ENCODE measurements around the gene SLC7A4. TPM values are rescaled to one million over a fixed set of nuclear protein-coding genes. Genes with fewer than 3 reads are reported as not detected.

SLC7A4 gene
- total RNA-seq, 1 donor from 2014 or later: 1.5 TPM

GRCh38 chr22:20990184-20991180 lies 41.9 kb downstream of the SLC7A4 start:
- H3K27me3 ChIP-seq: no peaks in the 10 kb centered on the region
- H3K9me3 ChIP-seq: no peaks in the 10 kb centered on the region
- no peak overlapping the region for H3K4me3 ChIP-seq
- no peak for TF ChIP-seq CTCF (IDR thresholded peaks at IDR 0.05)
- no peaks in the 10 kb centered on the region for H3K4me1 ChIP-seq
- peaks cover 44% of the 10 kb centered on the region for H3K36me3 ChIP-seq
- H3K27ac ChIP-seq: no peak overlapping the region
- intact Hi-C loops (cut with DNase I): no loop called here
- ATAC-seq (no peak), DNase-seq (no peak)

- intact Hi-C loops (cut with DNase I): no loop called here
- ATAC-seq: no peak
- TF ChIP-seq CTCF (IDR thresholded peaks at IDR 0.05): no peak
- H3K27me3 ChIP-seq: no peaks in the 10 kb centered on the region
- no peak overlapping the region for H3K4me3 ChIP-seq
- no peak overlapping the region for H3K27ac ChIP-seq
- no peak for DNase-seq
- no peaks in the 10 kb centered on the region for H3K9me3 ChIP-seq
- H3K4me1 ChIP-seq: no peaks in the 10 kb centered on the region
- H3K36me3 ChIP-seq: peaks cover 44% of the 10 kb centered on the region
These were observed 42.8 kb downstream of the SLC7A4 start for GRCh38 chr22:20989323-20990138.

- no peak for TF ChIP-seq CTCF (IDR thresholded peaks at IDR 0.05)
- H3K4me1 ChIP-seq: no peaks in the 10 kb centered on the region
- H3K9me3 ChIP-seq: no peaks in the 10 kb centered on the region
- ATAC-seq: no peak
- intact Hi-C loops (cut with DNase I): no loop called here
- no peak overlapping the region for H3K4me3 ChIP-seq
- no peak overlapping the region for H3K27ac ChIP-seq
- DNase-seq: no peak
- H3K36me3 ChIP-seq: peaks cover 42% of the 10 kb centered on the region
- no peaks in the 10 kb centered on the region for H3K27me3 ChIP-seq
These were observed 43.6 kb downstream of the SLC7A4 start for GRCh38 chr22:20988573-20989322.

GRCh38 chr22:20987375-20987774 lies 45.0 kb downstream of the SLC7A4 start:
- no peak for DNase-seq
- Histone ChIP-seq H3K4me1 (peaks cover 7% of the 10 kb centered on the region), H3K27ac (no peak overlapping the region), H3K36me3 (peaks cover 29% of the 10 kb centered on the region), H3K27me3 (no peaks in the 10 kb centered on the region), H3K9me3 (no peaks in the 10 kb centered on the region), H3K4me3 (no peak overlapping the region)
- TF ChIP-seq CTCF (IDR thresholded peaks at IDR 0.05): no peak
- intact Hi-C loops (cut with DNase I): no loop called here
- no peak for ATAC-seq

- H3K27ac ChIP-seq: no peak overlapping the region
- ATAC-seq: no peak
- peaks cover 9% of the 10 kb centered on the region for H3K4me1 ChIP-seq
- H3K4me3 ChIP-seq: no peak overlapping the region
- peaks cover 18% of the 10 kb centered on the region for H3K36me3 ChIP-seq
- H3K9me3 ChIP-seq: no peaks in the 10 kb centered on the region
- no peaks in the 10 kb centered on the region for H3K27me3 ChIP-seq
- intact Hi-C loops (cut with DNase I): no loop called here
- no peak for TF ChIP-seq CTCF (IDR thresholded peaks at IDR 0.05)
- no peak for DNase-seq
These were observed 46.0 kb downstream of the SLC7A4 start for GRCh38 chr22:20986365-20986764.
